HepG2 (cell line): ENCODE data around the gene RTN3. TPM values are rescaled to one million over a fixed set of nuclear protein-coding genes. Genes with fewer than 3 reads are reported as not detected.

Experiments used
- MBNL3 ChIP-seq: fragments of 250-450 bp; sonication (Bioruptor Pico); conservative IDR thresholded peaks from 2 replicates; pipeline ENCODE4 v1.8.0; 2022; ENCODE audit warnings: mild to moderate bottlenecking, inconsistent platforms
- MTA1 ChIP-seq: sonication (generic); formaldehyde crosslinking; IDR thresholded peaks from 2 replicates; pipeline ENCODE4 v1.4.0; 2020; ENCODE audit warnings: missing genetic modification reagents, mild to moderate bottlenecking, borderline replicate concordance
- MTF1 ChIP-seq: sonication (generic); formaldehyde crosslinking; IDR thresholded peaks from 2 replicates; pipeline ENCODE4 v1.5.0; 2020; ENCODE audit warnings: missing genetic modification reagents
- NR2F6 ChIP-seq, 2 experiments: IDR thresholded peaks; 2 replicates each; pipeline ENCODE4 v1.6.1; 2016; ENCODE audit warnings: antibody characterized with exemption in 1 of 2, mild to moderate bottlenecking in 1 of 2
- PPARG ChIP-seq: conservative IDR thresholded peaks from 2 replicates; pipeline ENCODE4 v1.6.1; 2016; ENCODE audit warnings: missing biosample characterization, missing genetic modification reagents
- REPIN1 ChIP-seq: sonication (generic); formaldehyde crosslinking; IDR thresholded peaks from 2 replicates; pipeline ENCODE4 v1.8.0; 2022; ENCODE audit warnings: missing genetic modification reagents, low read depth, mild to moderate bottlenecking, borderline replicate concordance
- SRF ChIP-seq: IDR thresholded peaks from 2 replicates; pipeline ENCODE4 v1.6.1; 2011; ENCODE audit warnings: mild to moderate bottlenecking, low read depth, low read length, moderate library complexity
- ZFAT ChIP-seq: sonication (generic); formaldehyde crosslinking; conservative IDR thresholded peaks from 2 replicates; pipeline ENCODE4 v1.8.1; 2023; ENCODE audit warnings: missing genetic modification reagents, inconsistent platforms
- ZNF296 ChIP-seq: sonication (generic); formaldehyde crosslinking; conservative IDR thresholded peaks from 2 replicates; pipeline ENCODE4 v1.5.0; 2020; ENCODE audit warnings: mild to moderate bottlenecking, missing genetic modification reagents
- ZNF362 ChIP-seq: sonication (generic); formaldehyde crosslinking; IDR thresholded peaks from 2 replicates; pipeline ENCODE4 v1.4.0; 2020; ENCODE audit warnings: missing genetic modification reagents, mild to moderate bottlenecking, borderline replicate concordance
- ZNF747 ChIP-seq: sonication (generic); formaldehyde crosslinking; IDR thresholded peaks from 2 replicates; pipeline ENCODE4 v1.8.1; 2023; ENCODE audit warnings: missing genetic modification reagents, mild to moderate bottlenecking, borderline replicate concordance
- ZSCAN29 ChIP-seq: sonication (generic); formaldehyde crosslinking; conservative IDR thresholded peaks from 2 replicates; pipeline ENCODE4 v1.4.0; 2020; ENCODE audit warnings: mild to moderate bottlenecking, missing genetic modification reagents
- polyA plus RNA-seq, 8 experiments: library from polyadenylated mRNA; depleted of rRNA in 3 of 8; stranded (reverse) in 7 of 8; unstranded in 1 of 8; fragments of >200 nt; fragmentation: Illumina TruSeq in 4 of 8; extraction: Trizol in 4 of 8; gene quantifications; 2 replicates each; pipeline versions ENCODE4 v1.2.1 to v1.2.3, GENCODE V29; 2011 to 2016; ENCODE audit warnings: low read depth in 4 of 8, missing spikeins in 1 of 8, mixed read lengths in 1 of 8; ENCODE audit not compliant: insufficient read depth in 1 of 8
- total RNA-seq, 5 experiments: library from RNA; depleted of rRNA; stranded (reverse); fragments of >200 nt; fragmentation: Illumina TruSeq; extraction: Trizol; gene quantifications; 2 replicates each; pipeline ENCODE4 v1.2.3, GENCODE V29; 2016; ENCODE audit warnings: low read depth in 1 of 5
- TF ChIP-seq, protein P1 (sequence below): sonication (generic); formaldehyde crosslinking; IDR thresholded peaks from 2 replicates; pipeline ENCODE4 v1.9.0; 2022; ENCODE audit warnings: missing genetic modification reagents, mild to moderate bottlenecking, borderline replicate concordance
- TF ChIP-seq, protein P2 (sequence below): sonication (generic); formaldehyde crosslinking; IDR thresholded peaks from 2 replicates; pipeline ENCODE4 v1.4.0; 2020; ENCODE audit warnings: mild to moderate bottlenecking, missing genetic modification reagents
- TF ChIP-seq, protein P3 (sequence below): sonication (generic); formaldehyde crosslinking; IDR thresholded peaks from 2 replicates; pipeline ENCODE4 v1.4.0; 2020; ENCODE audit warnings: mild to moderate bottlenecking, low read depth, missing genetic modification reagents
- TF ChIP-seq, protein P4 (sequence below): sonication (generic); formaldehyde crosslinking; IDR thresholded peaks from 2 replicates; pipeline ENCODE4 v1.4.0; 2020; ENCODE audit warnings: missing genetic modification reagents, borderline replicate concordance
- TF ChIP-seq, protein P5 (sequence below): IDR thresholded peaks from 2 replicates; pipeline ENCODE4 v1.6.1; 2012; ENCODE audit warnings: low read depth, low read length, improper control_type of control experiment

Gene RTN3
- total and polyA plus RNA-seq, 2 of the 13 experiments (the other 11 are each of a cell fraction or from before 2014, with no cell fraction given) = 32.2 to 41.1 TPM

- no peak for TF ChIP-seq ZNF362 (CRISPR knock-in tag)
- no peak for TF ChIP-seq MBNL3 (CRISPR knock-in tag)
- TF ChIP-seq, protein P1, sequence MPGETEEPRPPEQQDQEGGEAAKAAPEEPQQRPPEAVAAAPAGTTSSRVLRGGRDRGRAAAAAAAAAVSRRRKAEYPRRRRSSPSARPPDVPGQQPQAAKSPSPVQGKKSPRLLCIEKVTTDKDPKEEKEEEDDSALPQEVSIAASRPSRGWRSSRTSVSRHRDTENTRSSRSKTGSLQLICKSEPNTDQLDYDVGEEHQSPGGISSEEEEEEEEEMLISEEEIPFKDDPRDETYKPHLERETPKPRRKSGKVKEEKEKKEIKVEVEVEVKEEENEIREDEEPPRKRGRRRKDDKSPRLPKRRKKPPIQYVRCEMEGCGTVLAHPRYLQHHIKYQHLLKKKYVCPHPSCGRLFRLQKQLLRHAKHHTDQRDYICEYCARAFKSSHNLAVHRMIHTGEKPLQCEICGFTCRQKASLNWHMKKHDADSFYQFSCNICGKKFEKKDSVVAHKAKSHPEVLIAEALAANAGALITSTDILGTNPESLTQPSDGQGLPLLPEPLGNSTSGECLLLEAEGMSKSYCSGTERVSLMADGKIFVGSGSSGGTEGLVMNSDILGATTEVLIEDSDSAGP = peak; percentile 76; the same call in 1 of the 2 replicates
- TF ChIP-seq NR2F6 (IDR thresholded peaks at IDR 0.05) = no peak
- no peak for TF ChIP-seq NR2F6 (CRISPR knock-in tag; IDR thresholded peaks at IDR 0.05)
- TF ChIP-seq ZNF296 (CRISPR knock-in tag) = no peak
- no peak; the same call in 1 of the 2 replicates for TF ChIP-seq ZSCAN29 (CRISPR knock-in tag)
- TF ChIP-seq MTF1 (CRISPR knock-in tag) = no peak
- TF ChIP-seq, protein P2, sequence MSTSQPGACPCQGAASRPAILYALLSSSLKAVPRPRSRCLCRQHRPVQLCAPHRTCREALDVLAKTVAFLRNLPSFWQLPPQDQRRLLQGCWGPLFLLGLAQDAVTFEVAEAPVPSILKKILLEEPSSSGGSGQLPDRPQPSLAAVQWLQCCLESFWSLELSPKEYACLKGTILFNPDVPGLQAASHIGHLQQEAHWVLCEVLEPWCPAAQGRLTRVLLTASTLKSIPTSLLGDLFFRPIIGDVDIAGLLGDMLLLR (CRISPR knock-in tag) = peak; percentile 57; the same call in 1 of the 2 replicates
- TF ChIP-seq, protein P3, sequence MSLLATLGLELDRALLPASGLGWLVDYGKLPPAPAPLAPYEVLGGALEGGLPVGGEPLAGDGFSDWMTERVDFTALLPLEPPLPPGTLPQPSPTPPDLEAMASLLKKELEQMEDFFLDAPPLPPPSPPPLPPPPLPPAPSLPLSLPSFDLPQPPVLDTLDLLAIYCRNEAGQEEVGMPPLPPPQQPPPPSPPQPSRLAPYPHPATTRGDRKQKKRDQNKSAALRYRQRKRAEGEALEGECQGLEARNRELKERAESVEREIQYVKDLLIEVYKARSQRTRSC = no peak
- TF ChIP-seq, protein P4, sequence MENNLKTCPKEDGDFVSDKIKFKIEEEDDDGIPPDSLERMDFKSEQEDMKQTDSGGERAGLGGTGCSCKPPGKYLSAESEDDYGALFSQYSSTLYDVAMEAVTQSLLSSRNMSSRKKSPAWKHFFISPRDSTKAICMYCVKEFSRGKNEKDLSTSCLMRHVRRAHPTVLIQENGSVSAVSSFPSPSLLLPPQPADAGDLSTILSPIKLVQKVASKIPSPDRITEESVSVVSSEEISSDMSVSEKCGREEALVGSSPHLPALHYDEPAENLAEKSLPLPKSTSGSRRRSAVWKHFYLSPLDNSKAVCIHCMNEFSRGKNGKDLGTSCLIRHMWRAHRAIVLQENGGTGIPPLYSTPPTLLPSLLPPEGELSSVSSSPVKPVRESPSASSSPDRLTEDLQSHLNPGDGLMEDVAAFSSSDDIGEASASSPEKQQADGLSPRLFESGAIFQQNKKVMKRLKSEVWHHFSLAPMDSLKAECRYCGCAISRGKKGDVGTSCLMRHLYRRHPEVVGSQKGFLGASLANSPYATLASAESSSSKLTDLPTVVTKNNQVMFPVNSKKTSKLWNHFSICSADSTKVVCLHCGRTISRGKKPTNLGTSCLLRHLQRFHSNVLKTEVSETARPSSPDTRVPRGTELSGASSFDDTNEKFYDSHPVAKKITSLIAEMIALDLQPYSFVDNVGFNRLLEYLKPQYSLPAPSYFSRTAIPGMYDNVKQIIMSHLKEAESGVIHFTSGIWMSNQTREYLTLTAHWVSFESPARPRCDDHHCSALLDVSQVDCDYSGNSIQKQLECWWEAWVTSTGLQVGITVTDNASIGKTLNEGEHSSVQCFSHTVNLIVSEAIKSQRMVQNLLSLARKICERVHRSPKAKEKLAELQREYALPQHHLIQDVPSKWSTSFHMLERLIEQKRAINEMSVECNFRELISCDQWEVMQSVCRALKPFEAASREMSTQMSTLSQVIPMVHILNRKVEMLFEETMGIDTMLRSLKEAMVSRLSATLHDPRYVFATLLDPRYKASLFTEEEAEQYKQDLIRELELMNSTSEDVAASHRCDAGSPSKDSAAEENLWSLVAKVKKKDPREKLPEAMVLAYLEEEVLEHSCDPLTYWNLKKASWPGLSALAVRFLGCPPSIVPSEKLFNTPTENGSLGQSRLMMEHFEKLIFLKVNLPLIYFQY = no peak
- peak; percentile 34; the same call in 1 of the 2 replicates for TF ChIP-seq PPARG (CRISPR knock-in tag)
- TF ChIP-seq REPIN1 (CRISPR knock-in tag) = no peak
- no peak for TF ChIP-seq SRF
- TF ChIP-seq, protein P5, sequence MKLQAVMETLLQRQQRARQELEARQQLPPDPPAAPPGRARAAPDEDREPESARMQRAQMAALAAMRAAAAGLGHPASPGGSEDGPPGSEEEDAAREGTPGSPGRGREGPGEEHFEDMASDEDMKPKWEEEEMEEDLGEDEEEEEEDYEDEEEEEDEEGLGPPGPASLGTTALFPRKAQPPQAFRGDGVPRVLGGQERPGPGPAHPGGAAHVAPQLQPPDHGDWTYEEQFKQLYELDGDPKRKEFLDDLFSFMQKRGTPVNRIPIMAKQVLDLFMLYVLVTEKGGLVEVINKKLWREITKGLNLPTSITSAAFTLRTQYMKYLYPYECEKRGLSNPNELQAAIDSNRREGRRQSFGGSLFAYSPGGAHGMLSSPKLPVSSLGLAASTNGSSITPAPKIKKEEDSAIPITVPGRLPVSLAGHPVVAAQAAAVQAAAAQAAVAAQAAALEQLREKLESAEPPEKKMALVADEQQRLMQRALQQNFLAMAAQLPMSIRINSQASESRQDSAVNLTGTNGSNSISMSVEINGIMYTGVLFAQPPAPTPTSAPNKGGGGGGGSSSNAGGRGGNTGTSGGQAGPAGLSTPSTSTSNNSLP = no peak
- no peak for TF ChIP-seq ZFAT (CRISPR knock-in tag)
- peak; percentile 82; the same call in 1 of the 2 replicates for TF ChIP-seq MTA1 (CRISPR knock-in tag)
- no peak; the same call in 1 of the 2 replicates for TF ChIP-seq ZNF747
Measured at GRCh38 chr11:63681321-63682065, at the start of gene RTN3 (continued).
